NOMO-1 treated with DMSO at 0.1 percent for 48 hours (cell line): ENCODE data around the gene SRGAP2C.
"Not testable (repeated sequence)": the region's sequence is repeated elsewhere in the genome, so short reads cannot be mapped to it uniquely, and the experiment has no call there.

ENCODE experiments used
- DNase-seq: peaks from one replicate; lab custom pipeline; 2025; ENCODE audit not compliant: unreplicated experiment; lab: John Stamatoyannopoulos, UW

Gene SRGAP2C

DNA sequence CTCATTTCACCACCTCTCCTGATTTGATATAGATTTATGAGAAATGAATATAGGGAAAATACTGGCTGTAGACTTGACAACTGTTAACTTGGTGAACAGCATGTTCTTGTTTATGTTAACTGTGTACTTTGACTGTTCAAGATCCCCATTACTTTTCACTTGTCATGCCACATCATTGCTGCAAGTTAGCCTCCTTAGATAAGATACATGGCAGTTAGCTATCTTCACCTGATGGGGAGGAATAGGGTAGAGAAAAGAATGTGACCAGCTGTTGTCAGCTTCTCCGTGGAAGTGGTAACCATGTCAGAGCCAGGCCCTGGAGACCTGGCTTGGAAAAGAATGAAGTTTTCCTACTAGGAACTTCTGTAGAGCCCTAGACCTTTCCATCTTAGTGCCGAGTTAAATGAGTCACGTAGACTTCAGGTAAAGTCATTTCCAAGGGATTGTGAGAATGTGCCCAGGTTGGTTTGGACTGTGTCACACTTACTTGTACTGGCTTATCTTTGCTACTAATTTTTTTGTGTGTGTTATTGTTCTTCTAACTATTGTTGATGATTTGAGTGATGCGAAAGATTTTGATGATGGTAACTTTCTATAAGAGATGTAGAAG, 41.6 kb downstream of the SRGAP2C start:
- not testable (repeated sequence) for DNase-seq

DNA sequence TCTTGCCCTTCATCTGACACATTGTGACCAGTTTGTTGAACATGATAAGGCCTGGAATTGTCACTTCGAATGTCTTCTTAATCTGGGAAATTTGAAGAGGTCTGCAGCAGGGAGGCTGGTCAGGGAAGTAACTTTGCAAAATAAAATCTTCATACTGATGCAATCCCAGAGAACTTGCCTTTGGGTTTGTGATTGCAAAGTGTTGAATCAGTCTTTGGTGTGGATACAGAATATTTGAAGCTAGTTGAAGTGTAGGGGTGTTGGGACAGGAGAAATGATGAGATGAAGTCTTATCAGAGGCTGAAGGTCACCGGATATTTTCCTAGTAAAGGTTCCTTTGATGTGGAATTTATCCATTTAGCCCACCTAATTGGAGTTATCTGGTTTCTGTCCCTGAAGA, 42.1 kb downstream of the SRGAP2C start:
- not testable (repeated sequence) for DNase-seq

DNA sequence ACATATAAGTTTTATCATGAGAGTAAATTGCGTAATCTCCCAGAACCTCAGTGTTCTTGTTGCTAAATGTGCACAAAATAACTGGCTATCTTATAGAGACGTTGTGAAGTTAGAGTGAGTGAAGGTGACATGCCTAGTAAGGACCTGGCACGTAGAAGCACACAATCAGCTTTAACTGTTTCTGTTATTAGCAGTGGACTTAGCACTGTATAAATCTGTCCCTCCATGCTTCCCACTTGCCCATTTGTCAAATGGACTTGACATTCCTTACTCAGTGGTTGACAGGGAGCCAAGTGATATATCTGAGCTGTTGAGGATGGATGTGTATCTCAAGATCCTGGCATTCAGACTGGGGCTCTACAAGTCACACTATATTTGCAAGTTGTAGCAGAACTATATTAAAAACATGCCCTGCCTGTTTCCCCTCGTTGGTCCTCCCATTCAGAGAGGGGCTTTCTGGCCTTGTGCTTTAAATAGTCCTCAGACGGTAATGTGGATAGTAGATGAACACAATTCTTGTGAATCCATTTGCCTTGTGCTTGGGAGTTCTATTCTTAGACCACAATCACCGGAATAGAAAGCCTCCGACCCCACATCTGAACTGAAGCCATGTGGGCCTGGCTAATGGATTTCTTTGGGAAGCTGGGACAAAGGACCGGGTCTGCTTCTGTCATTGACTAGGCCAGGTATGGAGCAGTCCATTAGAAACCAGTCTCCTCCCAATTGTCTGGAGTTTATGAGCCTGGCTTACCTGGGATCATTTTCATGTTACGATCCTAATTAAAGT, 43.0 kb downstream of the SRGAP2C start:
- DNase-seq, result not testable (repeated sequence)

DNA sequence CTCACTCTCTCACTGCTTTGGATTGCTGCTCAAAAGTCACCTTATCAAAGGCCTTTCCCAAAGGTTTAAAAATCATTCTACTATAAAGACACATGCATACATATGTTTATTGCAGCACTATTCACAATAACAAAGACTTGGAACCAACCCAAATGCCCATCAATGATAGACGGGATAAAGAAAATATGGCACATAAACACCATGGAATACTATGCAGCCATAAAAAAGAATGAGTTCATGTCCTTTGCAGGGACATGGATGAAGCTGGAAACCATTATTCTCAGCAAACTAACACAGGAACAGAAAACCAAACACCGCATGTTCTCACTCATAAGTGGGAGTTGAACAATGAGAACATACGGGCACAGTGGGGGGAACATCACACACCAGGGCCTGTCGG, 45.9 kb downstream of the SRGAP2C start:
- DNase-seq, result not testable (repeated sequence)

DNA sequence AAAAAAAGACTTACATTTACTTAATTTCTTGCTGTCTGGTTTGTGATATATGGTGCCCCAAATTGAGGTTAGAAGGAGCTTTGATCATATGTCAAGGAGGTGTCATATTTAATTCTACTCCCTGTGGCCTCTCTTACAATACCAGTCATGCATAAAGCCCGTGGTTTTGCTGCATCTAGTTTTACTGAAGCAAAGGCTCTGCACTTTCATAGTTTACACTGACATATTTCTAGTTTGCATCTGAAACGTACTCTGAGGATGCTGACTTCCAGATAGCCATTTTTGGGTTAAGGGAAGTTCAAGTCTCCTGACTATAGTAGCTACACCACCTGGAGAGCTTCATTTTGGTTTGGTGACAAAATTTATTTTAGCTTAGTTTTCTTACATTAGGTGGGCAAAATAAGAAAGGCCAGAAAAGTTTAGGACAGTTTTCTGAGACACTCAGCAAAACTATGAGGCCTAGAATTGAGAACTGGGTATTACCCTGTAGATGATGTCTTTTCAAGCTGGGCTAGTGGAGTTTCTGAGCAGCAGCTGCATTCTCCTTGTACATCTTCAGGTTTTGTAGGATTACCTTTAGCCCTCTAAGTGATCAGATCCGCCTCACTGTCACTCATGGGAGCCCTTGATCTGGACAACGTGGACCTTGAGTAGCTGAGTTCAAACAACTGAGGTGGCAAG, 47.8 kb downstream of the SRGAP2C start:
- DNase-seq, result not testable (repeated sequence)

DNA sequence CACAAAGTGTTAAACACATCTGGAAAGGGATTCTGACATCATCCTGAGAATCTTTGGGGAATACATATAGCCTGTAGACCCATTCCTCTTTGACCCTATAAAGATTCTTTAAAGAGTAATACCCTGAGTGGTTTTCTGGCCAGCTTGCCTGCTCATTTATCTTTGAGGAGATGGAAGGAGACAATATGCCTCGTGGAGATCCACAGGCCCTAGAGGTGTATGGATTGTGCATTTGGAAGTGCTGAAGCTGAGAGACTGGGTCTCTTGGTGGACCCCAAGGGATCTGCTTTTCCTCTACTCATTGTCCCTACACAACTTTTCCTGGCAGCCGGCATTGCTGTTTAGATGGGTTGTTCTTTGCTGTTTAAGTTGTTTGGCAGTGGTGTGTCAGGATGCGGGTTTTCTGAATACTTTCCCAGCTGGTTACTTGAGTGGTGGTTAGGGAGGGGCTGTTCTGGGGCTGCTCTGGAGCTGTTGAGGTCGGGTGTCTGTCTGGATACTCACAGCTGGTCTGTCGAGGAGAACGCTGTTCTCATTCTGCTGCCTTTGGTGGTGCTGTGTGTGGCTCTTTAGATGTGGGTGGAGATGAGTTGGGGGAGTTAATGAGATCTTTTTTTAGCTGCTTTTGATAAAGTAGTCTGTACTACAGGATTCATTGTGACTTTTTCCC, 49.5 kb downstream of the SRGAP2C start:
- not testable (repeated sequence) for DNase-seq

DNA sequence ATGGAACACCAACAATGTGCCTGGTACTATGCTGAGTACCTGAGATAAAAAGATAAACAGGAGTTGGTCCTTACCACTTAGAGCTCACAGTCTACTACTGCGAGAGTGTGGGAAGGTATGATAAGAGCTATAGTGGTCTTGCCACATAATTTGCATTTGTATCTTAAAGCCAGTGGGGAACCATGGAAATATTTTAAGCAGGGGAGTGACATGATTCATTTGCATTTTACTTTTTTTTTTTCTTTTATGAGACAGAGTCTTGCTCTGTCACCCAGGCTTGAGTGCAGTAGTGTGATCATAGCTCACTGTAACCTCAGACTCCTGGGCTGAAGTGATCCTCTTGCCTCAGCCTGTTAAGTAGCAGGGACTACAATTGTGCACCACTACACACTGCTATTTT, 53.6 kb downstream of the SRGAP2C start:
- DNase-seq, result not testable (repeated sequence)

DNA sequence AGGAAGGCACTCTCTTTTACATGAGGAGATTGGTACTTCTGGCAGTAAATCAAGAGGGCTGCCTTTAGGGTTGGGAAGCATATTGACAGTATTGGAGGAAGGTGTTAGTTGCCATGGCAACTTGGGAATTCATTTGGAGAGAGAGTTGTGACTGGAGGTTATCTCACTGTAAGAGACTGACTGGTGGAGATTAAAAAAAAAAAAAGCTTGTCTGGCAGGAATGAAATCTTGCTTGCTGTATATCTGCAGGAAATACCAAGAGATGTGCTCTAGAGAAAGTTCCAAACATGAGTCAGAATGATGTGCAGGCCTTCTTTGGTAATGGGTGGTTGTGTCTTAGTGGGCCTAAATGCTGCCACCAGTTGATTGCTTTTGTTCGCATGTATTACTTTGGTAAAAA, 59.1 kb downstream of the SRGAP2C start:
- DNase-seq, result not testable (repeated sequence)

DNA sequence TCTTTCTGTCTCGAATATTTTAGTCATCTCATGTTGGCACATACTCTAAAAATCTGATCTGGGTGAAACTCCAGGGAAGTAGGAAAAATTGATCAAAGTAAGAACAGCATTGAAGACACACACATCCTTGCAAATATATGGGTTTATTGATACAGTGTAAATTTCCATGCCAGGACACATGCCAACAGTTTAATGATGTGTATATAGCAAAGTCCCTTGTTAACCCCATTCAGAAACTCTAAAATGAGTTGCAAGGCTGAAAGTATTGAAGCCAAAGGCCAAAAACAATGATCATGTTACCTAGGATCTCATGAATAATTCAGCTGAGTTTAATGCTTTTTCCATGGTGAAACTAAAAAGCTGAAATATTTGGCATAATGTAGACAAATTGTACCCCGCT, 61.6 kb downstream of the SRGAP2C start:
- DNase-seq, result not testable (repeated sequence)

DNA sequence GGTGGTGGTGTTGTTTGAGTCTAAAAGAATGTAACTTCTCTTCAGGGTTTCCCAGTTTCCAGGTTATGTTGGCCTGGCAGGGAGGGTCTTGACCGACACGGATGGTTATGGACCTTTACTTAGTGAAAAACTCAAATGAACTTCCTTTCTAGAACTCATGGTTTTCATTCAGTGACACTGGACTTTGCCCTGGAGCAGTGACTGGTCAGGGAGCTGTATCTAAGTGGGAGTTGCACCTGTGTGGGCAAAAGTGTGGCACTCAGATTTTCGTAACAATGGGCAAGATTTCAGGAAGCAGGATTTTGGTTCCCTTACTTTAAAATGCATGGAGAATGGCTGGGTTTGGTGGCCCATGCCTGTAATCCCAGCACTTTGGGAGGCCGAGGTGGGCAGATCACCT, 67.9 kb downstream of the SRGAP2C start:
- DNase-seq, result not testable (repeated sequence)

DNA sequence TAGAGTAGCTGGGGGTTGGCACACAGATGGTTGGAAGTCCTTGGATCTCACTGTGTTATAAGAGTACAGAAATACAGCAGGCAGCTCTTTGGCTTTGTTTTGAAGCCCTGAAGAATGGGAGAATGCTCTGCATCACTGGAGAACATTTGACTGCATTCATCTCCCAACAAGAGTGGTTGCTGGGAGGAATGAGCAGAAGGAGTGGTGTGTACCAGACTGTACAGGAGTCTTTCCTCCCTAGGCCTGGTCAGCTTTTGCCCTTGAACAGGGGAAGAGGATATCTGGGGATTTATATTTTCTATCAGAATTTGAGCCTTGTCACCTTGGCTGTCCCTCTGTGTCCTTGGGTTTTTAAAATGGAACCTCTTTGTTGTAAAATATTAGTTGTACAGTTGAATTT, 69.8 kb downstream of the SRGAP2C start:
- DNase-seq, result not testable (repeated sequence)

DNA sequence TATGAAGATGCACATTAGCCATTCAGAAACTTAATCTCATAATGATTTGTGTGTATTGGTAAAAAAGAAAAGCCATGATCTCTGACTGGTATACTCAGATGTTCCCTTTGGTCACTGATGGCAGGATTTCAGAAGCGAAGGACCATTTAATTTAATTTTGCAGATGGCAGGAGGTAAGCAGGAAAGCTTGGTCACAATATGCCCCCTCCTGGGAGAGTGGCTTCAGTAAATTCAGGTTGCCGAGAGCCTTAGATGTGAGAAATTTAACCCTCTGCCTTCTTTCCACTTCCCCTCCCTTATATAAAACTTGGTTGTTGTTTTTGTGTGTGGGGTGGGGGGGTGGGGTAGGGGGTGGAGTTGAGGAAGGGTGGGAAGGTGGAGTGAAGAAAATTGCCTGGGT, 72.9 kb downstream of the SRGAP2C start:
- not testable (repeated sequence) for DNase-seq

DNA sequence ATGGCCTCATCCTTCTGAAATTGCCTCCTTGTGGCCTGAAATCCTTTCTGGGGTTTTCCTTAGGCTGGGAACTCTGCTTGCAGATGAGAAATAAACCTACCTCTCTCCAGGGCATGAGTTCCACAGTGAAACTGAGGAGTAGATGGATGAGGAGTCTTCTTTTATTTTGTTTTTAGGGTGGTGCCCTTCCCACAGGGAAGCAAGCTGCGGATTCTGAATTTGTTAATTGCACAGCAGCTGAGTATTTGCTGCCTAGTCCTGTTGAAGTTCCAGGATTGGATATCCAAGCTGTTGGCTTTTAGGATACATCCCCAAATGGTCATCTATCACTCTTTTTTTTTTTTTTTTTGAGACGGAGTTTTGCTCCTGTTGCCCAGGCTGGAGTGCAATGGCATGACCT, 73.4 kb downstream of the SRGAP2C start:
- not testable (repeated sequence) for DNase-seq

DNA sequence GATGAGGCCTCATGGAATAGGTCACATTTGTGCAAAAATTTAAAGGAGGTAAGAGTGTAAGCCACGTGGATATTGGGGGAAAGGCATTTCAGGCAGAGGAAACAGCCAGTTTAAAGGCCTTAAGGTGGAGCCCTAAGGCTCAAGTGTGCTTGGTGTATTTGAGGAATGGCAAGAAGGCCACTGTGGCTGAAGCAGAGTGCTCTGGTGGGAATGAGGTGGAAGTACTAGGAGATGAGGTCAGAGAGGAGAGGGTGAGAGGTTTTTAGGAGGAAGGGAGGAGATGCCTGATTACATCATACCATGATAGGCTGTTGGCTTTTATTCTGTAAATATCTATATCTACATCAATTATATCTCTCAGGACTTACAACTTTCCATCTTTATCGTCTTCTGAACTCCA, 75.4 kb downstream of the SRGAP2C start:
- DNase-seq, result not testable (repeated sequence)

DNA sequence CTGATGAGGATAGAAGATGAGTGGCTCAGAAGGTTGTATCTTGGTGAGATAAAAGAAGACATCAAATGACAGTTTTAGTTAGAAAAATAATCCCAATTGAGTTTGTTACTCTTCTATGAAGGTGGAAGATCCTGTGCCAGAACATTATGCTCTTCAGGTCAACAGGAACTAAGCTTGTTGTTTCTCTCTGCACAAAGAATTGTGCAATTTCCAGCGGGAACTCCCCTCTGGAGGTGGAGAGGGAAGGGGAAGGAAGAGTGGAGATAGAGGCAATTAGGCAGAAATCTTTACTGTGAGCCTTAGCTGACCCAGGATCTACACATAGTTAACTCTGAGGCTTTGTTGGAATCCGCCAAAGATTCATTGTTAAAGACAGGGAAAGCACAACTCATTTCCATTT, 77.4 kb downstream of the SRGAP2C start:
- not testable (repeated sequence) for DNase-seq

DNA sequence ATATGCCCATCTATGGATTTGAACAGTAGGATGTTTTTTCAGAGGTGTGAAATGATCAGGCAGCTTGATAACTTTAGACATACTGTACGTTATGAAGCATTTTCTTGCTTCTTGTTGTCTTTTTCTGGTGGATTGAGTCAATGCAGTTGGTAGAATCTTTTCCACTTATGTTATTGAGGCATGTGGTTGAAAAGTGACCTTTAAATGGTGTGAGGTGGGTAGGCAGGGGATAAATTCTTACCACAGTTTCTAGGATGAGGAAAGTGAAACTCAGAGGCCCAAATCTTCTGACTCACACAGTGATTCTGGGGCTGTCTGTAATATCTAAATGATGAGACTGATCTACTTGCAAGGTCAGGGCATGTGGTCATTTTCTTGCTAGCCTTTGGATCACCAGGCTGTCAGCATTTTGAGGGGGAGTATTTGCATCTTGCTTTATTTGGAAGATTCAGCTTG, 79.0 kb downstream of the SRGAP2C start:
- DNase-seq, result peak; percentile 30

DNA sequence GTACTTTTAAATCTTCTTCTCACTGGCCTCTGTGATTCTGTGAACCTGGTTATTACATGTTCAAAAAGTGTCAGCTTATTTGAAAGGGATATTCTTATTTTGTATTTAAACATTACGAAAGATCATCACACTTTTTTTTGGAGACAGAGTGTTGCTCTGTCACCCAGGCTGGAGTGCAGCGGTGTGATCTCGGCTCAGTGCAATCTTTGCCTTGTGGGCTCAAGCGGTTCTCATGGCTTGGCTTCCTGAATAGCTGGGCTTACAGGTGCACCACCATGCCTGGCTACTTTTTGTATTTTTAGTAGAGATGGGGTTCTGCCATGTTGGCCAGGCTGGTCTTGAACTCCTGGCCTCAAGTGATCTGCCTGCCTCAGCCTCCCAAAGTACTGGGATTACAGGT, 82.3 kb downstream of the SRGAP2C start:
- not testable (repeated sequence) for DNase-seq

DNA sequence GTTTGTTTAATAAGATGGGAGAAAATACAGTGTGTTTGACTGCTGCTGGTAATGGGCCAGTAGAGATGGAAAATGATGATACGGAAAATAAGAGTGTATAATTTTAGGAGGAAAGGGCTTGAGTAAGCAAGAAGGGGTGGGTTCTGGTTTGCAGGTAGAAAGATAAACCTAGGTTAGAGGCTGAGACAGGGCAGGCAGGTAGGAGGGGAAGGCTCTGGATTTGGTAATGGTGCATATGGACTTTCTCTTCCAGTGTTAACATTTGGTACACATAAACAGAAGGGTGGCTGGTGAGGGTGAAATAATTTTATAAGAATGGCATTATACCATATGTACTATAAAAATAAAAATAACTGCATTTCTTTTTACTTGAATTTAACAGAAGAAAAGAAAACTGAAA, 84.5 kb downstream of the SRGAP2C start:
- DNase-seq, result not testable (repeated sequence)

DNA sequence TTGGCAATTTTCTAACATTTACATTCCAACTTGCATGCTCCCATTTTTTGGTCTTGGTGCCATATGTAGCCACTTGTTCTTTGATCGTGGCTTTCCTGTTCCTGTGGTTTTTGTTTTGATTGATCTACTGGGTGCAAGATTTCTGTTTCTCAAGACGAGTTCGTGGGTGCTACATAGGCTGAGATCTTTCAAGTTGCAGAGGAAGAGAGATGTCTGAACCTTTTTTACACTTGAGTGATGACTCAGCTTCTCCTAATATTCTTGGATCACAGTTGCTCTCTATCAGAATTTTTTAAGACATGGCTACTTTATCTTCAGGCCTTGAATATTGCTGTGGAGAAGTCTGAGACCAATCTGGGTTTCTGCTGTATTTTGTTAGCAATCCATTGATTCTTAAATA, 85.2 kb downstream of the SRGAP2C start:
- DNase-seq, result not testable (repeated sequence)

DNA sequence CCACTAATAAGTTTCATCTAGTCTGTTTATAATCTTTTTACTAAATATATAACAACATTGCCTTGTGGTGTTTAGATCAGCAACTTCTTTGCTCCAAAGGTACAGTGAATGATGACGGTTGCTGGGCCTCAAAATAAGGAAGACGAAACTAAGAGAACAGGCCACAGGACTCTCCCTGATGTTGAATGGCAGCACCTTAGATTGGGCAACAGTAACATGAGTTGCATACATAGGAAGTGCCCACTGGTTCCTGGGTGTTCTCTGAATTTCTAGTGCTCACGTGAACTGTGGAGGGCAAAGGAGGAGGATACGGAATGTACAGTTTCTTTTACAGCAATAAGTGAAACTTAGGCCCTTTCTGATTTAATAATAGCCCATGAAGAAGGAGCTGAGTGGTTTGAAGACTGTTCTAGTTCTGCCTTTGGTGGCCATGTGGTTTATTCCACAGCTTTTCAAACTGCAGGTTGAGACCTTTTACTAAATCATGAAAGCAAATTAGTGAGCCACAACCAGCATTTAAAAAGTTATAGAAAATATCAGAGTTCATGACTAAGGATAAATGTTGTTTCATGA, 86.5 kb downstream of the SRGAP2C start:
- peak; percentile 7 for DNase-seq

DNA sequence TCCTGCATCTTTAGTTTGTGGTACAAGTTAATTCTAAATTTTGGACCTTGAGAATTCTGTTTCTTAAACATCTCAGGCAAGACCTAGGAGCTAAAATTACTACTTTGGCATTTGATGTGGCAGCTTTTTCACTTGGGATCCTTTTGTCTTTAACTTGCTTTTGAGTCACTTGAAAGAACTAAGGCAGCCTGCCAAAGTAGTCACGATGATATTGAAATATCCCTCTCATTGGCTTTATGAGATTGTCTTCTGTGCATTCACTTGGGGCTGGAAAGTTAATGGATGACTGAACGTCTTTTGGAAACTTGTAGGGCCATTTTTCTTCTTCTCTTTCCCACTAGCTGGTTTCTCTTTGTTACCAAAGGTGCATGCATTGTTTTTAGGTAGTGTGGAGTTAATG, 90.7 kb downstream of the SRGAP2C start:
- not testable (repeated sequence) for DNase-seq
